Measurements from ENCODE around the gene IGLON5.

Gene IGLON5

GRCh38 chr19:51356159-51356801 lies 44.8 kb downstream of the IGLON5 start:
- DNase-seq (ENCODE audit: extremely low spot score, insufficient read length, low read depth) (no peak), FAIRE-seq (no peak)

- FAIRE-seq = no peak
- no peak for DNase-seq (ENCODE audit: extremely low spot score, insufficient read length, low read depth)
Measured at GRCh38 chr19:51357952-51358351, 46.5 kb downstream of the IGLON5 start.

GRCh38 chr19:51359294-51359693 lies 47.9 kb downstream of the IGLON5 start:
- no peak for DNase-seq (ENCODE audit: extremely low spot score, insufficient read length, low read depth)
- no peak for FAIRE-seq

GRCh38 chr19:51361239-51361638 lies 49.8 kb downstream of the IGLON5 start:
- DNase-seq (ENCODE audit: extremely low spot score, insufficient read length, low read depth) (no peak), FAIRE-seq (no peak)

GRCh38 chr19:51364200-51365106 lies 53.0 kb downstream of the IGLON5 start:
- FAIRE-seq = no peak
- no peak for DNase-seq (ENCODE audit: extremely low spot score, insufficient read length, low read depth)

GRCh38 chr19:51365211-51365964 lies 53.9 kb downstream of the IGLON5 start:
- DNase-seq (ENCODE audit: extremely low spot score, insufficient read length, low read depth) (no peak), FAIRE-seq (no peak)

GRCh38 chr19:51365965-51366388 lies 54.5 kb downstream of the IGLON5 start, which contains the start of gene ETFB:
ETFB (minus strand) TSS chr19:51366388; CDS start chr19:51366326, 62 bp downstream.
- FAIRE-seq (no peak), DNase-seq (ENCODE audit: extremely low spot score, insufficient read length, low read depth) (no peak)

- FAIRE-seq (peak; percentile 98), DNase-seq (ENCODE audit: extremely low spot score, insufficient read length, low read depth) (peak; percentile 94)
Measured at GRCh38 chr19:51366389-51367254, 55.2 kb downstream of the IGLON5 start.

GRCh38 chr19:51367255-51367564 lies 55.8 kb downstream of the IGLON5 start:
- DNase-seq (ENCODE audit: extremely low spot score, insufficient read length, low read depth) = no peak
- FAIRE-seq = no peak

GRCh38 chr19:51367565-51368365 lies 56.3 kb downstream of the IGLON5 start:
- DNase-seq (ENCODE audit: extremely low spot score, insufficient read length, low read depth) (peak; percentile 93), FAIRE-seq (peak; percentile 98)

GRCh38 chr19:51368366-51369282 lies 57.2 kb downstream of the IGLON5 start, which contains the start of gene CLDND2:
CLDND2 (minus strand) TSS chr19:51369003; CDS start chr19:51368577, 426 bp downstream.
- FAIRE-seq = no peak
- DNase-seq (ENCODE audit: extremely low spot score, insufficient read length, low read depth) = no peak

- DNase-seq (ENCODE audit: extremely low spot score, insufficient read length, low read depth) = no peak
- no peak for FAIRE-seq
Measured at GRCh38 chr19:51370230-51370629, 58.8 kb downstream of the IGLON5 start.

- DNase-seq (ENCODE audit: extremely low spot score, insufficient read length, low read depth) = no peak
- FAIRE-seq = no peak
Measured at GRCh38 chr19:51371186-51371690, 59.8 kb downstream of the IGLON5 start.

- DNase-seq (ENCODE audit: extremely low spot score, insufficient read length, low read depth) = no peak
- no peak for FAIRE-seq
Measured at GRCh38 chr19:51372021-51372648, 60.7 kb downstream of the IGLON5 start.

GRCh38 chr19:51372649-51373504 lies 61.4 kb downstream of the IGLON5 start, which contains the start of gene NKG7:
NKG7 (minus strand) TSS chr19:51372654; CDS start chr19:51372535, 119 bp downstream.
- DNase-seq (ENCODE audit: extremely low spot score, insufficient read length, low read depth) (no peak), FAIRE-seq (peak; percentile 85)
